Osteoblast (primary cell): Measurements from ENCODE around the gene LMO2. TPM values are rescaled to one million over a fixed set of nuclear protein-coding genes. Genes with fewer than 3 reads are reported as not detected.

Experiments used
- DNase-seq: peaks from one replicate; pipeline ENCODE4 v3.0.0; 2011; ENCODE audit warnings: low spot score, mixed read lengths; ENCODE audit not compliant: insufficient read length; ENCODE audit errors: missing footprints
- H2AFZ ChIP-seq: 2 replicates; pipeline ENCODE4 v1.6.0; 2011; ENCODE audit warnings: mild to moderate bottlenecking, low read length
- H3K27ac ChIP-seq: 2 replicates; pipeline ENCODE4 v1.5.1; 2011; ENCODE audit warnings: mild to moderate bottlenecking, low read depth, low read length, moderate library complexity
- H3K27me3 ChIP-seq: 2 replicates; pipeline ENCODE4 v1.6.0; 2012; ENCODE audit warnings: mild to moderate bottlenecking, control low read depth, inconsistent platforms, low read length, moderate library complexity; ENCODE audit not compliant: insufficient read depth
- H3K36me3 ChIP-seq: 2 replicates; pipeline ENCODE4 v1.5.1; 2011; ENCODE audit warnings: mild to moderate bottlenecking, low read length, control low read depth, moderate library complexity; ENCODE audit not compliant: insufficient read depth
- H3K4me1 ChIP-seq: 2 replicates; pipeline ENCODE4 v1.5.1; 2011; ENCODE audit warnings: mild to moderate bottlenecking, low read length, control low read depth, moderate library complexity; ENCODE audit not compliant: insufficient read depth
- H3K4me2 ChIP-seq: 2 replicates; pipeline ENCODE4 v1.6.0; 2011; ENCODE audit warnings: mild to moderate bottlenecking, low read length; ENCODE audit not compliant: insufficient read depth
- H3K4me3 ChIP-seq: fragments of 200-600 bp; sonication (generic); 3 replicates; pipeline ENCODE4 v1.5.1; 2012; ENCODE audit warnings: mild to moderate bottlenecking, low read length, inconsistent platforms; ENCODE audit not compliant: insufficient read depth
- H3K79me2 ChIP-seq: 2 replicates; pipeline ENCODE4 v1.6.0; 2012; ENCODE audit warnings: mild to moderate bottlenecking, low read length, control low read depth, inconsistent platforms; ENCODE audit not compliant: insufficient read depth
- H3K9me3 ChIP-seq: 2 replicates; pipeline ENCODE4 v1.5.1; 2011; ENCODE audit warnings: low read depth, low read length, control low read depth
- H4K20me1 ChIP-seq: 2 replicates; pipeline ENCODE4 v1.6.0; 2012; ENCODE audit warnings: mild to moderate bottlenecking, low read length, control low read depth; ENCODE audit not compliant: insufficient read depth
- total RNA-seq: library from RNA; depleted of rRNA; stranded (reverse); fragments of >200 nt; gene quantifications from 2 replicates; pipeline ENCODE4 v1.2.3, GENCODE V29; 2012
- TF ChIP-seq, protein P1 (sequence below): IDR thresholded peaks from 2 replicates; pipeline ENCODE4 v1.5.1; 2011; ENCODE audit warnings: mild to moderate bottlenecking, low read depth, low read length, moderate library complexity; ENCODE audit errors: extremely low read depth

The LMO2 gene
- total RNA-seq, 1 donor = 1.4 TPM

DNA sequence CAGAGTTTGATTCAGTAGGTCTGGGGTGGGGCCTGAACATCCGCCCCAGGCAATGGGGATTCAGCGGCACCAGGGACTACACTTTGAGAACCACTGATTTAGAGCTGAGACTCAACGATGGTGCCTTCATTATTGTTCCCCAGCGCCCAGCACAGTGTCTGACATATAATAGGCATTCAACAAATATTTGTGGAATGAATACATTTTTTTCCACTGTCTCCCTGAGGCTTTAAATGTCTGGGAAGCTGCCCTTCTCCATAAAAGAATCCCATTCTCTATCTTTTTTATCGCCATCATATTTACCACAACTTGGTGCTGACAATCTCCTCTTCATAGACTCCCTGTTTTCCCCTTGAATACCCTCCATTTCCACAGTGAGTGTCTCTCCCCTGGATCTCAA lies 23.6 kb upstream of the LMO2 start:
- no peak for DNase-seq

DNA sequence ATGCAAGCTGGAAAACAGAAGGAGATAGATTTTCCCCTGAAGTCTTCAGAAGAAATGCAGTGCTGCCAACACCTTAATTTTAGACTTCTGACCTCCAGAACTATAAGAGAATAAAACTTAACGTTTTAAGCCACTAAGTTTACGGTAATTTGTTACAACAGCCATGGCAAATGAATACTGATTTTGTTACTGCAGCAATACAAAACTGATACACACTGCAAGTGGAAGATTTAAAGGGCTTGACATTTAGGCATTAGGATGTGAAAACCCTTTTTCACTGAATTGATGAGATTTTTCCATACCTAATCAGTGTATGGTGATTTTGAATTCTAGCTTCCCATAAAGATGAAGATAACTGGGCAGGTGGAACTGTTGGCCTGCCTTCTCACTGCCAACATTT lies 22.1 kb upstream of the LMO2 start:
- Histone ChIP-seq H2AFZ (no peak overlapping the region), H4K20me1 (no peaks in the 10 kb centered on the region), H3K79me2 (no peaks in the 10 kb centered on the region), H3K4me2 (no peak overlapping the region), H3K4me1 (peaks cover 15% of the 10 kb centered on the region), H3K27ac (no peak overlapping the region), H3K27me3 (peaks cover 36% of the 10 kb centered on the region), H3K36me3 (no peaks in the 10 kb centered on the region), H3K4me3 (no peak overlapping the region), H3K9me3 (no peaks in the 10 kb centered on the region)
- TF ChIP-seq, protein P1, sequence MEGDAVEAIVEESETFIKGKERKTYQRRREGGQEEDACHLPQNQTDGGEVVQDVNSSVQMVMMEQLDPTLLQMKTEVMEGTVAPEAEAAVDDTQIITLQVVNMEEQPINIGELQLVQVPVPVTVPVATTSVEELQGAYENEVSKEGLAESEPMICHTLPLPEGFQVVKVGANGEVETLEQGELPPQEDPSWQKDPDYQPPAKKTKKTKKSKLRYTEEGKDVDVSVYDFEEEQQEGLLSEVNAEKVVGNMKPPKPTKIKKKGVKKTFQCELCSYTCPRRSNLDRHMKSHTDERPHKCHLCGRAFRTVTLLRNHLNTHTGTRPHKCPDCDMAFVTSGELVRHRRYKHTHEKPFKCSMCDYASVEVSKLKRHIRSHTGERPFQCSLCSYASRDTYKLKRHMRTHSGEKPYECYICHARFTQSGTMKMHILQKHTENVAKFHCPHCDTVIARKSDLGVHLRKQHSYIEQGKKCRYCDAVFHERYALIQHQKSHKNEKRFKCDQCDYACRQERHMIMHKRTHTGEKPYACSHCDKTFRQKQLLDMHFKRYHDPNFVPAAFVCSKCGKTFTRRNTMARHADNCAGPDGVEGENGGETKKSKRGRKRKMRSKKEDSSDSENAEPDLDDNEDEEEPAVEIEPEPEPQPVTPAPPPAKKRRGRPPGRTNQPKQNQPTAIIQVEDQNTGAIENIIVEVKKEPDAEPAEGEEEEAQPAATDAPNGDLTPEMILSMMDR = no peak
- DNase-seq = no peak

More for the DNA sequence above, 23.6 kb upstream of the LMO2 start:
- Histone ChIP-seq H3K27ac (no peak overlapping the region), H3K79me2 (no peaks in the 10 kb centered on the region), H4K20me1 (no peaks in the 10 kb centered on the region), H3K27me3 (peaks cover 32% of the 10 kb centered on the region), H3K4me1 (peaks cover 11% of the 10 kb centered on the region), H3K4me2 (no peak overlapping the region), H3K9me3 (no peaks in the 10 kb centered on the region), H3K36me3 (no peaks in the 10 kb centered on the region), H3K4me3 (no peak overlapping the region), H2AFZ (no peak overlapping the region)
- TF ChIP-seq, protein P1 = no peak

DNA sequence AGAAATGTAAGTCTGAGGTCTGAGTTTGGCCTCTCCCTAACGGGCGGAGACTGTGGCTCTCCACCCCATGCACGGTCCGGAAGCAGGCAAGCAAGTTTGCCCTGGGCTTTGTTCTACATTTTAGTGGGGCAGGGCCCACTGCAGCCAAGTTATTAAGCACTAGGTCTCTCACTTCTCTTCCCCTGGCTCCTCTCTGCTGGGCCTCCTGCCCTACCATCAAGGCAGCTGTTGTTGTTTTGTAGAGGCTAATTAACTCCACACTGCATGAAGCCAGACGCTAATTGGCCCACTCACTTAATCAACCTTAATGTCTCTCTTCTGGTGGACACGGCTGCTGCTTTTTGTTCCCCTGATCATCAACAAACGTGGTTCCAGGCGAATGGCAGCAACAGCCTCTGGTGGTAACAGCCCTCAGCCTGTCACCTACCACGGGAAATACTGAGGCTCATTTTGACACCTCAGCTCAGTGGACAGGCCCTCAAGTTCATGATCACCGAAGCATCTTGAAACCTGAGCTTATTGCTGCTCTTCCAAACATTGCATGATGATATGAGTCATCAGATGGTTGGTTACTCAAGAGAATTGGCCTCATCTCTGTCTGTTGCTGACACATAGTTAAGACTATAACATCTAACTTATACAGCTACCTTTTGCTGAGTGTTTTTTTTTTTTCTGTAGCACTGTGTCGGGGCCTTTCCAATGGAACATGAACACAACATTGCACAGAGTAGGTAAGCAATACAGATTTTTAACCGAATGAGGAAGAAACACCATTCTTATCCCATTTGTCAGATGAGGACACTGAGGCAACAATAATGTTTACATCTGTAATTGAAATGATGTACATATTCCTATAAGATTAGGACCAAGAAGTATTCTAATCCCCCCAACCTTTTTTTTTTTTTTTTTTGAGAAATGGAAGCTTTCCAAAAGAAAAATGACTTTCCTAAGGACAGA lies 20.8 kb upstream of the LMO2 start:
- Histone ChIP-seq H3K79me2 (no peaks in the 10 kb centered on the region), H3K27me3 (peaks cover 31% of the 10 kb centered on the region), H4K20me1 (no peaks in the 10 kb centered on the region), H3K4me2 (no peak overlapping the region), H3K4me1 (peaks cover 15% of the 10 kb centered on the region), H2AFZ (no peak overlapping the region), H3K9me3 (no peaks in the 10 kb centered on the region), H3K36me3 (no peaks in the 10 kb centered on the region), H3K4me3 (no peak overlapping the region), H3K27ac (no peak overlapping the region)
- TF ChIP-seq, protein P1 = no peak
- DNase-seq = peak; percentile 90

DNA sequence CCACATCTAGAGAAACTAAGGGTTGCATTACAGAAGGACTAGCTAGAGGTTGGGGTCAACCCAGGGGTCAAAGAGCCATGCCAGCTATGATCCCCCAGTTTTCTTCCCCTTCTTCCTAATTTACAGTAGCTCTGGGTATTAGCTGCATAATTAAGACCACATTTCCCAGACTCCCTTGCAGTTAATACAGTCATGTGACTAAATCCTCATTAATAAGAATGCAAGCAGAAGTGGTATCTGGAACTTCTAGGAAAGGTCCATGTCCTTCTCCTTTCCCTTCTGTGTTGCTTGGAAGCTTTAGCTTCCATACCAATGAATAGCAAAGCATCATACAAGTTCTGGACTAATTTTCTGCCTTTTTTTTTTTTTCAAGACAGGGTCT lies 19.1 kb upstream of the LMO2 start:
- H3K4me1 ChIP-seq = peaks cover 15% of the 10 kb centered on the region
- H3K4me3 ChIP-seq = no peak overlapping the region
- H3K27me3 ChIP-seq = peaks cover 33% of the 10 kb centered on the region
- DNase-seq = no peak
- no peaks in the 10 kb centered on the region for H4K20me1 ChIP-seq
- H3K9me3 ChIP-seq = no peaks in the 10 kb centered on the region
- TF ChIP-seq, protein P1 = no peak
- no peak overlapping the region for H3K27ac ChIP-seq
- H2AFZ ChIP-seq = no peak overlapping the region
- no peaks in the 10 kb centered on the region for H3K79me2 ChIP-seq
- H3K36me3 ChIP-seq = no peaks in the 10 kb centered on the region
- no peak overlapping the region for H3K4me2 ChIP-seq
